H1 (cell line): ENCODE data around the gene LRRC37A3. TPM values are rescaled to one million over a fixed set of nuclear protein-coding genes. Genes with fewer than 3 reads are reported as not detected.

ENCODE experiments used
- CTCF ChIA-PET: fragments of 300-600 bp; sonication (Branson Sonifier 250); formaldehyde crosslinking; loops from one replicate; lab custom pipeline; 2021; ENCODE audit not compliant: partially characterized antibody; lab: Charles Lee
- POLR2A ChIA-PET: fragments of 300-600 bp; sonication (Branson Sonifier 250); formaldehyde crosslinking; loops from one replicate; lab custom pipeline; 2021; ENCODE audit warnings: inconsistent platforms; ENCODE audit not compliant: partially characterized antibody; lab: Charles Lee
- DNase-seq, 2 experiments: peaks; one replicate each; pipeline versions ENCODE4 v3.0.0 to v3.0.0-alpha.2; 2010 to 2022; ENCODE audit warnings: low spot score in 2 of 2, low read depth in 1 of 2, mixed read lengths in 1 of 2
- FAIRE-seq: peaks from 2 replicates; lab custom pipeline; 2011; peaks lifted over from hg19 to GRCh38; lab: Jason Lieb, UNC
- H2AFZ ChIP-seq: 2 replicates; pipeline ENCODE4 v1.8.1; 2012; ENCODE audit warnings: low read length, inconsistent platforms
- H2AK5ac ChIP-seq: 2 replicates; pipeline ENCODE4 v1.6.1; 2013; ENCODE audit warnings: low read depth, low read length
- H2BK120ac ChIP-seq: replicated peaks from 2 replicates; pipeline ENCODE3; 2013; ENCODE audit warnings: low read depth, low read length, inconsistent platforms
- H2BK12ac ChIP-seq: 2 replicates; pipeline ENCODE4 v1.6.1; 2013; ENCODE audit warnings: low read depth, low read length
- H2BK15ac ChIP-seq: 2 replicates; pipeline ENCODE4 v1.6.1; 2013; ENCODE audit warnings: low read length
- H2BK20ac ChIP-seq: 2 replicates; pipeline ENCODE4 v1.6.1; 2013; ENCODE audit warnings: low read length
- H2BK5ac ChIP-seq: 2 replicates; pipeline ENCODE4 v1.6.1; 2013; ENCODE audit warnings: low read depth, low read length
- H3K14ac ChIP-seq: 2 replicates; pipeline ENCODE4 v1.6.1; 2013; ENCODE audit warnings: inconsistent platforms; ENCODE audit not compliant: insufficient read length
- H3K18ac ChIP-seq: 2 replicates; pipeline ENCODE4 v1.6.1; 2013; ENCODE audit warnings: low read length; ENCODE audit errors: extremely low read depth
- H3K23ac ChIP-seq: 2 replicates; pipeline ENCODE4 v1.6.1; 2013; ENCODE audit warnings: inconsistent platforms; ENCODE audit not compliant: insufficient read length
- H3K23me2 ChIP-seq: 2 replicates; pipeline ENCODE4 v1.6.1; 2013; ENCODE audit warnings: low read depth, low read length
- H3K27ac ChIP-seq: 2 replicates; pipeline ENCODE4 v1.6.1; 2011; ENCODE audit warnings: low read depth, low read length, inconsistent platforms
- H3K27me3 ChIP-seq, 4 experiments: replicated peaks in 1 of 4; 1 replicate in 1 of 4; 2 replicates in 3 of 4; pipeline versions ENCODE4 v1.6.1 to v1.8.1; 2011 to 2013; ENCODE audit warnings: low read length in 3 of 4, mild to moderate bottlenecking in 3 of 4, inconsistent platforms in 2 of 4, mixed read lengths in 2 of 4, moderate library complexity in 1 of 4; ENCODE audit not compliant: control insufficient read depth in 3 of 4, insufficient read depth in 3 of 4; ENCODE audit errors: extremely low read depth in 1 of 4
- H3K36me3 ChIP-seq, 4 experiments: 2 replicates each; pipeline versions ENCODE4 v1.6.1 to v1.8.1; 2011 to 2013; ENCODE audit warnings: mild to moderate bottlenecking in 4 of 4, low read length in 3 of 4, moderate library complexity in 2 of 4, control low read depth in 1 of 4, inconsistent platforms in 1 of 4; ENCODE audit not compliant: insufficient read depth in 4 of 4, control insufficient read depth in 2 of 4
- H3K4ac ChIP-seq: replicated peaks from 2 replicates; pipeline ENCODE3; 2013; ENCODE audit warnings: low read length, low read depth, mixed read lengths, inconsistent platforms; ENCODE audit not compliant: insufficient read length
- H3K4me1 ChIP-seq, 4 experiments: replicated peaks in 1 of 4; 1 replicate in 1 of 4; 2 replicates in 3 of 4; pipeline versions ENCODE4 v1.6.1 to v1.8.1; 2011 to 2013; ENCODE audit warnings: low read length in 3 of 4, inconsistent platforms in 2 of 4, mixed read lengths in 1 of 4; ENCODE audit not compliant: insufficient read depth in 4 of 4, control insufficient read depth in 3 of 4
- H3K4me2 ChIP-seq, 2 experiments: 2 replicates each; pipeline versions ENCODE4 v1.6.1 to v1.8.1; 2011 to 2013; ENCODE audit warnings: low read depth in 2 of 2, low read length in 2 of 2, control low read depth in 1 of 2, inconsistent platforms in 1 of 2, mild to moderate bottlenecking in 1 of 2; ENCODE audit not compliant: insufficient read depth in 1 of 2
- H3K4me3 ChIP-seq, 4 experiments: fragments of 200-600, 300-600 bp in 1 of 4; sonication (generic), shearing (Covaris generic), sonication (Bioruptor Twin) in 1 of 4; 2 replicates each; pipeline versions ENCODE4 v1.5.1 to v1.8.1; 2011 to 2016; ENCODE audit warnings: low read length in 4 of 4, low read depth in 3 of 4, control low read depth in 2 of 4, inconsistent platforms in 2 of 4, mild to moderate bottlenecking in 2 of 4, mixed read lengths in 1 of 4, moderate library complexity in 1 of 4; ENCODE audit not compliant: insufficient read depth in 2 of 4; ENCODE audit errors: extremely low read depth in 1 of 4
- H3K56ac ChIP-seq: replicated peaks from 2 replicates; pipeline ENCODE3; 2013; ENCODE audit warnings: low read depth, mild to moderate bottlenecking, mixed read lengths, low read length, inconsistent platforms; ENCODE audit not compliant: insufficient read length
- H3K79me1 ChIP-seq: 2 replicates; pipeline ENCODE4 v1.6.1; 2013; ENCODE audit warnings: low read depth, low read length, control low read depth
- H3K79me2 ChIP-seq, 2 experiments: 2 replicates each; pipeline versions ENCODE4 v1.6.1 to v1.8.1; 2012 to 2013; ENCODE audit warnings: low read length in 2 of 2, mild to moderate bottlenecking in 2 of 2, inconsistent platforms in 1 of 2; ENCODE audit not compliant: insufficient read depth in 2 of 2, control insufficient read depth in 1 of 2
- H3K9ac ChIP-seq, 4 experiments: replicated peaks in 1 of 4; 1 replicate in 1 of 4; 2 replicates in 3 of 4; pipeline versions ENCODE4 v1.6.1 to v1.8.1; 2011 to 2013; ENCODE audit warnings: low read depth in 3 of 4, low read length in 3 of 4, control low read depth in 2 of 4, mild to moderate bottlenecking in 2 of 4, moderate library complexity in 2 of 4, inconsistent platforms in 1 of 4; ENCODE audit errors: extremely low read depth in 1 of 4
- H3K9me3 ChIP-seq, 2 experiments: 2 replicates each; pipeline versions ENCODE4 v1.6.1 to v1.8.1; 2012 to 2013; ENCODE audit warnings: mild to moderate bottlenecking in 2 of 2, moderate library complexity in 2 of 2, control low read depth in 1 of 2, inconsistent platforms in 1 of 2, low read depth in 1 of 2, low read length in 1 of 2, mixed read lengths in 1 of 2; ENCODE audit not compliant: insufficient read depth in 2 of 2
- H4K20me1 ChIP-seq, 2 experiments: replicated peaks in 1 of 2; 2 replicates each; pipeline versions ENCODE3 to v1.8.1; 2011 to 2013; ENCODE audit warnings: inconsistent platforms in 2 of 2, low read length in 2 of 2, mild to moderate bottlenecking in 1 of 2; ENCODE audit not compliant: insufficient read depth in 2 of 2, control insufficient read depth in 1 of 2
- H4K5ac ChIP-seq: 2 replicates; pipeline ENCODE4 v1.6.1; 2013; ENCODE audit warnings: low read length, low read depth, mixed read lengths, inconsistent platforms; ENCODE audit not compliant: insufficient read length
- H4K8ac ChIP-seq: 2 replicates; pipeline ENCODE4 v1.8.0; 2013; ENCODE audit warnings: mild to moderate bottlenecking, moderate library complexity, low read length, inconsistent platforms; ENCODE audit not compliant: insufficient read depth; ENCODE audit errors: extremely low read depth
- H4K91ac ChIP-seq: replicated peaks from 2 replicates; pipeline ENCODE3; 2013; ENCODE audit warnings: low read length, mixed read lengths, inconsistent platforms; ENCODE audit not compliant: insufficient read length
- BACH1 ChIP-seq: IDR thresholded peaks from 2 replicates; pipeline ENCODE4 v1.6.1; 2012; ENCODE audit warnings: low read length, improper control_type of control experiment
- CBX8 ChIP-seq: fragments of 300-800, 300-1000 bp; sonication (generic); IDR thresholded peaks from 2 replicates; pipeline ENCODE4 v1.7.1; 2016; ENCODE audit warnings: low read depth, low read length, borderline replicate concordance
- CHD1 ChIP-seq: IDR thresholded peaks from 2 replicates; pipeline ENCODE4 v1.6.1; 2012; ENCODE audit warnings: low read depth, low read length, improper control_type of control experiment
- KDM5A ChIP-seq: fragments of 200-600 bp; IDR thresholded peaks from 2 replicates; pipeline ENCODE4 v1.7.1; 2012; ENCODE audit warnings: mild to moderate bottlenecking, low read length, inconsistent platforms, mixed read lengths
- PHF8 ChIP-seq: fragments of 200-600 bp; sonication (generic); conservative IDR thresholded peaks from 2 replicates; pipeline ENCODE4 v1.7.1; 2012; ENCODE audit warnings: low read depth, mild to moderate bottlenecking, inconsistent platforms, low read length, moderate library complexity
- RAD21 ChIP-seq, 2 experiments: IDR thresholded peaks in 1 of 2; conservative IDR thresholded peaks in 1 of 2; 2 replicates each; pipeline ENCODE4 v1.6.1; 2011; ENCODE audit warnings: low read depth in 2 of 2, low read length in 2 of 2, improper control_type of control experiment in 1 of 2, inconsistent platforms in 1 of 2, mild to moderate bottlenecking in 1 of 2, moderate library complexity in 1 of 2
- SP2 ChIP-seq: IDR thresholded peaks from 2 replicates; pipeline ENCODE4 v1.6.1; 2012; ENCODE audit warnings: mild to moderate bottlenecking, low read length, inconsistent platforms
- ZNF274 ChIP-seq: IDR thresholded peaks from 2 replicates; pipeline ENCODE4 v1.7.0; 2012; ENCODE audit warnings: low read length, borderline replicate concordance; ENCODE audit errors: extremely low read depth
- polyA plus RNA-seq, 7 experiments: library from polyadenylated mRNA; depleted of rRNA in 3 of 7; stranded (reverse) in 5 of 7; unstranded in 2 of 7; fragments of >200 nt in 5 of 7; fragments of 200-250 nt in 2 of 7; gene quantifications; 1 replicate in 5 of 7; 2 replicates in 1 of 7; 4 replicates in 1 of 7; pipeline versions ENCODE4 v1.2.1 to v1.2.3, GENCODE V29; 2011 to 2013; ENCODE audit warnings: missing spikeins in 2 of 7, mixed read lengths in 2 of 7
- total RNA-seq: library from RNA; stranded (reverse); fragmentation: NEBNext Ultra II Directional; extraction: Animal tissue kit (Norgen Biotek cat#: 25700); gene quantifications from 2 replicates; pipeline ENCODE4 v1.2.1, GENCODE V29; 2021
- TF ChIP-seq, protein P1 (sequence below): IDR thresholded peaks from 2 replicates; pipeline ENCODE4 v1.6.1; 2012; ENCODE audit warnings: low read length, inconsistent platforms
- TF ChIP-seq, protein P2 (sequence below), 3 experiments: IDR thresholded peaks; 1 replicate in 2 of 3; 2 replicates in 1 of 3; pipeline versions ENCODE4 v1.5.1 to v1.6.1; 2011; ENCODE audit warnings: low read length in 3 of 3, mild to moderate bottlenecking in 3 of 3, inconsistent platforms in 2 of 3, low read depth in 1 of 3, moderate library complexity in 1 of 3; ENCODE audit not compliant: insufficient read depth in 1 of 3; ENCODE audit errors: control extremely low read depth in 1 of 3

LRRC37A3 gene
- total and polyA plus RNA-seq, 2 of the 8 experiments (the other 6 are each of a cell fraction or from before 2014, with no cell fraction given), result 2.7 to 9.4 TPM

DNA sequence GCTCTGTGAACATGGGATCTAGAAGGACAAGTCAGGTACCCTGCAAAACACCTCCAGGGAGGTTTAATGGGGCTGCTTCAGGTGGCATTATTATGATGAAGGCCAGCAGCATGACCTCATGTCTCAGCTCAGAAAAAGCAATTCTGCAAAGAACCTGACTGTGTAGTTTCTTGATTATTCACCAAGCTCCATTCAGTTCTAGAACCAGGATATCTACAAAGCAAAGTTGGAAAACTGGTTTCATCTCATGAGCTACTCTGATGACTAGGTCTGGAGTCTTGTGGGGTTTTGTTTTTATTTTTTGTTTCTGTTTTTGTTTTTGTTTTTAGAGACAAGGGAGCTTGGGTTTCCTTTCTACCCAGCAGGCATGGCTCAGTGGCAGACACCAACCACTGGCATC is 19.0 kb upstream of the LRRC37A3 start:
- no peaks in the 10 kb centered on the region for H3K4me1 ChIP-seq
- H3K27me3 ChIP-seq, result no peaks in the 10 kb centered on the region
- no peak overlapping the region for H3K4ac ChIP-seq
- H3K56ac ChIP-seq, result no peak overlapping the region
- H2AFZ ChIP-seq, result no peak overlapping the region
- DNase-seq (no peak), FAIRE-seq (no peak)
- no peak overlapping the region for H2BK20ac ChIP-seq
- no peak overlapping the region for H3K4me3 ChIP-seq
- H3K23ac ChIP-seq, result no peak overlapping the region
- no peak overlapping the region for H4K91ac ChIP-seq
- H4K8ac ChIP-seq, result no peak overlapping the region
- no peak overlapping the region for H3K9ac ChIP-seq
- H2BK120ac ChIP-seq, result no peak overlapping the region
- H3K9me3 ChIP-seq, result no peaks in the 10 kb centered on the region
- POLR2A ChIA-PET, result no interaction called here
- no peak overlapping the region for H3K27ac ChIP-seq
- CTCF ChIA-PET, result interaction anchor here (0.7 to 4.6 kb wide), 12 partner anchors 9 to 260 kb away, joined by 3 to 53 read pairs (median 4); no protein-coding TSS in a partner anchor
- H3K79me2 ChIP-seq, result no peaks in the 10 kb centered on the region
- H4K5ac ChIP-seq, result no peak overlapping the region
- H2BK5ac ChIP-seq, result no peak overlapping the region
- no peaks in the 10 kb centered on the region for H3K79me1 ChIP-seq
- no peak overlapping the region for H3K14ac ChIP-seq
- peaks cover 0 to 2% of the 10 kb centered on the region in 2 experiments for H4K20me1 ChIP-seq
- H2AK5ac ChIP-seq, result no peak overlapping the region
- no peak overlapping the region for H2BK15ac ChIP-seq
- H3K36me3 ChIP-seq, result no peaks in the 10 kb centered on the region
- H3K4me2 ChIP-seq, result no peak overlapping the region
- no peak overlapping the region for H3K18ac ChIP-seq
- H2BK12ac ChIP-seq, result no peak overlapping the region
- H3K23me2 ChIP-seq, result peaks cover 4% of the 10 kb centered on the region; the same call in 1 of the 2 replicates
- TF ChIP-seq PHF8 (no peak), BACH1 (no peak), KDM5A (no peak), RAD21 (IDR thresholded peaks at IDR 0.05 in 1 of 2, conservative IDR thresholded peaks at IDR 0.05 in 1 of 2; ENCODE audit: low read depth in 2 of 2, low read length in 2 of 2) (no peak), ZNF274 (no peak), CBX8 (no peak), SP2 (no peak), CHD1 (no peak)
- TF ChIP-seq, protein P1, sequence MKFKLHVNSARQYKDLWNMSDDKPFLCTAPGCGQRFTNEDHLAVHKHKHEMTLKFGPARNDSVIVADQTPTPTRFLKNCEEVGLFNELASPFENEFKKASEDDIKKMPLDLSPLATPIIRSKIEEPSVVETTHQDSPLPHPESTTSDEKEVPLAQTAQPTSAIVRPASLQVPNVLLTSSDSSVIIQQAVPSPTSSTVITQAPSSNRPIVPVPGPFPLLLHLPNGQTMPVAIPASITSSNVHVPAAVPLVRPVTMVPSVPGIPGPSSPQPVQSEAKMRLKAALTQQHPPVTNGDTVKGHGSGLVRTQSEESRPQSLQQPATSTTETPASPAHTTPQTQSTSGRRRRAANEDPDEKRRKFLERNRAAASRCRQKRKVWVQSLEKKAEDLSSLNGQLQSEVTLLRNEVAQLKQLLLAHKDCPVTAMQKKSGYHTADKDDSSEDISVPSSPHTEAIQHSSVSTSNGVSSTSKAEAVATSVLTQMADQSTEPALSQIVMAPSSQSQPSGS, result no peak
- TF ChIP-seq, protein P2, sequence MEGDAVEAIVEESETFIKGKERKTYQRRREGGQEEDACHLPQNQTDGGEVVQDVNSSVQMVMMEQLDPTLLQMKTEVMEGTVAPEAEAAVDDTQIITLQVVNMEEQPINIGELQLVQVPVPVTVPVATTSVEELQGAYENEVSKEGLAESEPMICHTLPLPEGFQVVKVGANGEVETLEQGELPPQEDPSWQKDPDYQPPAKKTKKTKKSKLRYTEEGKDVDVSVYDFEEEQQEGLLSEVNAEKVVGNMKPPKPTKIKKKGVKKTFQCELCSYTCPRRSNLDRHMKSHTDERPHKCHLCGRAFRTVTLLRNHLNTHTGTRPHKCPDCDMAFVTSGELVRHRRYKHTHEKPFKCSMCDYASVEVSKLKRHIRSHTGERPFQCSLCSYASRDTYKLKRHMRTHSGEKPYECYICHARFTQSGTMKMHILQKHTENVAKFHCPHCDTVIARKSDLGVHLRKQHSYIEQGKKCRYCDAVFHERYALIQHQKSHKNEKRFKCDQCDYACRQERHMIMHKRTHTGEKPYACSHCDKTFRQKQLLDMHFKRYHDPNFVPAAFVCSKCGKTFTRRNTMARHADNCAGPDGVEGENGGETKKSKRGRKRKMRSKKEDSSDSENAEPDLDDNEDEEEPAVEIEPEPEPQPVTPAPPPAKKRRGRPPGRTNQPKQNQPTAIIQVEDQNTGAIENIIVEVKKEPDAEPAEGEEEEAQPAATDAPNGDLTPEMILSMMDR (IDR thresholded peaks at IDR 0.05; ENCODE audit: control extremely low read depth in 1 of 3, insufficient read depth in 1 of 3, low read depth in 1 of 3, low read length in 3 of 3), result no peak
